HG03565 (cell line): ENCODE data around the gene SLC25A34.

ENCODE experiments used
- ATAC-seq: cut with Tn5 transposase; IDR thresholded peaks from one replicate; pipeline ENCODE4 v1.9.1; 2021; ENCODE audit warnings: mild to moderate bottlenecking, moderate library complexity; ENCODE audit not compliant: unreplicated experiment

The SLC25A34 gene

DNA sequence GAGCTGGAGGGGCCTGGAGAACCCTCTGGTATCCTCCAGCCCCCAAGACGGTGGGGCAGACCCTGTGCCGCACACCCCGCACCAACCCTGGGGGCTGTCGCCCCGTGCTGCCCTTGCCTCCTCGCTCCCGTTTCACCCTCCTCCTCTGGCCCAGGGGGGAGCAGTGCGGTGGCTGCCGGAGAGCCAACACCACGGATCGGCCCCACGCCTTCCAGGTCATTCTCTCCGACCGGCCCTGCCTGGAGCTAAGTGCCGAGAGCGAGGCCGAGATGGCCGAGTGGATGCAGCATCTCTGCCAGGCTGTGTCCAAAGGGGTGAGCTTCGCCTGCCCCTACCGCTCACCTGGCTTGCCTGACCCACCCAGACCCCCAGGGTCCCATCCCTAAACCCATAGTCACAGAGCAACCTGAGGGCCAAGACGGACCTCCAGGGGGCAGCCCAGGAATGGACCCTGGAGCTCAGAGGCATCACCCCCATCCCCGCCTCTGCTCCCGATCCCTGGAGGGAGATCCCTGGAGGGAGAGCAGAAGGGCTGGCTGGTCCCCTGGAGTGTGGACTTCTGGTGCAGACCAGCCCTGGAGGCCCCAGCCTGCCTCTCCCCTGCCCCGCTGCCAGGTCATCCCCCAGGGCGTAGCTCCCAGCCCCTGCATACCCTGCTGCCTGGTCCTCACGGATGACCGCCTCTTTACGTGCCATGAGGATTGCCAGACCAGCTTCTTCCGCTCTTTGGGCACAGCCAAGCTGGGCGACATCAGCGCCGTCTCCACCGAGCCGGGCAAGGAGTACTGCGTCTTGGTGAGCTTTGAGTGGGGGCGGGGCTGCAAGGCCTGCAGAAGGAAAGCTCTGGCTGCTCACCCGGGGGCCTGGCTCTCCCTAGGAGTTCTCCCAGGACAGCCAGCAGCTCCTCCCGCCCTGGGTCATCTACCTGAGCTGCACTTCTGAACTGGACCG is 4.0 kb upstream of the SLC25A34 start:
- ATAC-seq: no peak

- ATAC-seq: no peak
Measured at GRCh38 chr1:15732686-15733081, 3.4 kb upstream of the SLC25A34 start.

DNA sequence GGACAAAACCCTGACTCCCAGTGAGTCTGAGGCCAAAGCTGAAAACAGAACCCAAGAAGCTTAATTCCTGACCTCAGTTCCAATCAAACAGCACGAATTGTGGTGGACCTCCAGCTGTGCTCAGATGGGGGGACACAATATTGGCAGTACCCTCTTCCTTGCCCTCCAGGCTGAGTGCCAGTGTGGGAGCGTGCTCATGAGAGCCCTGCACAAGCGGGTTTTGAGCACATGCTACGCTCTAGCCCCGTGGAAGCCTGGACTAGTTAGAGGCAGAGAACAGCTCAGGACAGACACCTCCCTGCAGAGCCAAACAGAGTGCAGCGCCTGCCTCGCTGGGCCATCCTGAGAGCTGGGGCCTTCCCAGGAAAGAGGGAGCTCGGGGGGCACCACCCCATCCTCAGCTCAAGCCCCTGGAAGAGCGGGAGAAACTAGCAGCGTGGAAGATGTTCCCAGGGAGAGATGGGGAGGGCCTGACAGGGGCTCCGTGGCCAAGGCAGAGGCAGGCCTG is 2.8 kb upstream of the SLC25A34 start:
- ATAC-seq: no peak

DNA sequence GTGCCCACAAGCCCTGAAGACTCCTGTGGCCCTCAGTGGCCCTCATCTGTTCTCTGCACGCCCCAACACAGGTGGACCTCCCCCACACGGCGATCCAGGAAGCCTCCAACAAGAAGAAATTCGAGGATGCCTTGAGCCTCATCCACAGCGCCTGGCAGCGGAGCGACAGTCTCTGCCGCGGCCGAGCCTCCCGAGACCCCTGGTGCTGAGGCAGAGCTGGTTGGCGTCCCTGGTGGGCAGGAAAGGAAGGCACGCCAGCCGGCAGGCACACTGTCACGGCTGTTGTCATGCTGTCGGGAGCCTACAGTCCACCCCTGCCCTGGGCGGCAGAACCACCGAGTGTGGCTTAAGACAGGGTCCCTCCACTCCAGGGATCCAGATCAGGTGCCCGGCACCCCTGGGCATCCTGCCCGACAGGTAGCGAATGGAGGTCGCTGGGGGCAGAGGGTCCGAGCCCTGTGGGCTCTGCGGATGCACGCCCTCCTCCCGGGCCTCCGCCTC is 2.3 kb upstream of the SLC25A34 start:
- ATAC-seq: no peak

DNA sequence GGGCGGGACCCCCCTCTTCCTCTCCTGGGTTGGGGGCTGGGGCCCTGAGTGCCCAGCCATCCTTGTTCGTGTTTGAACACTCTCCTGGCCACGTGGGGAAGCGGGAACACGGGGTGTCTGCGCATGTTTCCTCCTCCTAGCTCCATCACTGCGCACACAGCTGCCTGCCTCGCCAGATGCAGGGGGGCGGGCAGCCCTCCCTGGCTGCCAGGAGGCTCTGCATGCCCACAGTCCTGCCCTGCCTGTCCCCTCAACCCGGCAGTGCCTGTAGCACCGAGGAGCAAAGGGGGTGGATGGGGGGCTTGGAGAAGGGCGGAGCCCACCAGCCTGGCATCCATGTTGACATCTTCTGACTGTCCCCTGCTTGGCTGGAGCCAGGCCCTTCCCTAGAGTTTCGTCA is 1.8 kb upstream of the SLC25A34 start:
- ATAC-seq: no peak

- ATAC-seq: no peak
Measured at GRCh38 chr1:15734901-15735300, 1.2 kb upstream of the SLC25A34 start.

DNA sequence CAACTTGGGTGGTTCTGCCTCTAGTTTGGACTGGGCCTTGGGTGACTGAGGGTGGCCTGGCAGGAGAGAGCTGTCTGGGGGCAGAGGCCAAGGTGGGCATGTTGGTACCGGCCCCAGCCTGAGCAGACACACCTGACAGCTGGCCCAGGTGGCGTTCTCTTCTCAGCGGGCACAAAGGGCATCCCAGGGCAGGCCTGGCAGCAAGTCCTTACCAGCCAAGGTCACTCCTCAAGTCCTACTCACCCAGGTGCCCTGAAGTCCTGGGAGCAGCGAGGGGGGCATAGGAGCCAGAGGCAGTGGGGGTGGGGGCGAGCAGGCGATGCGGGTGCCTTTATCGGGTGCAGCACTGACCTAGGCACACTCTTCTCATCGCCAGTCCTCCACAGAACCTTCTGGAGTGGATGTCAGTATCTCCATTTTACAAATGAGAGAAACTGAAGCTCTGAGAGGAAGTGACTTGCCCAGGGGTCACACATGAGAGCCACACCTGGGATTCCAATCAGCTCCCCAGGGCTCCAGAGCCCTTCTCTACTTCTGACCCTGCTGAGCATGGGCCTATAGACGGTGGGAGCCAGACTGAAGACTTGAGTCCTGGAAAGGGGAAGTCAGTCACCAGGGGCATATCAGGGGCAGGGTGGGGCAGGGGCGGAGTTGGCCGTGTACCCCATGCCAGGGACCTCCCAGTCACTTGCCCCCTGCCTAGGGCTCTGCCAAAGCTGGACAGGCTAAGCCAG is 587 bp upstream of the SLC25A34 start:
- ATAC-seq: no peak

DNA sequence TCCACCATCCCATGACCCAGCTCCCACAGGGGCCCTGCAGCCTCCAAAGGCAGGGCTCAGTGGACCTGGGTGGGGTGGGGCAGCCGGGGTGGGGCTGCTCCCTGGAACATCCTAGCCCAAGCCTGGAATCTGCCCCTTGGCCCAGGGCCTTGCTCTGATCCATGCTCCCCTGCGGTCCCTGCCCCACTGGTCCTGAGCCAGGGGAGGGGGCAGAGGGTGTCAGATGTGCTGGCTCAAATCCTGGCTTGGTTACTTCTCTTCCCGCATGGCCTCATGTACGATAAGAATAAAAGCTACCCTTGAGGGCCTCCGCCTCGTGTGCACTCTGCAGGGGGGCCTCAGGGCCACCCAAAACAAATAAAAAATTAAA is 819 bp downstream of the SLC25A34 start:
- ATAC-seq: no peak

- ATAC-seq: no peak
Measured at GRCh38 chr1:15737324-15738319, 1.6 kb downstream of the SLC25A34 start.

DNA sequence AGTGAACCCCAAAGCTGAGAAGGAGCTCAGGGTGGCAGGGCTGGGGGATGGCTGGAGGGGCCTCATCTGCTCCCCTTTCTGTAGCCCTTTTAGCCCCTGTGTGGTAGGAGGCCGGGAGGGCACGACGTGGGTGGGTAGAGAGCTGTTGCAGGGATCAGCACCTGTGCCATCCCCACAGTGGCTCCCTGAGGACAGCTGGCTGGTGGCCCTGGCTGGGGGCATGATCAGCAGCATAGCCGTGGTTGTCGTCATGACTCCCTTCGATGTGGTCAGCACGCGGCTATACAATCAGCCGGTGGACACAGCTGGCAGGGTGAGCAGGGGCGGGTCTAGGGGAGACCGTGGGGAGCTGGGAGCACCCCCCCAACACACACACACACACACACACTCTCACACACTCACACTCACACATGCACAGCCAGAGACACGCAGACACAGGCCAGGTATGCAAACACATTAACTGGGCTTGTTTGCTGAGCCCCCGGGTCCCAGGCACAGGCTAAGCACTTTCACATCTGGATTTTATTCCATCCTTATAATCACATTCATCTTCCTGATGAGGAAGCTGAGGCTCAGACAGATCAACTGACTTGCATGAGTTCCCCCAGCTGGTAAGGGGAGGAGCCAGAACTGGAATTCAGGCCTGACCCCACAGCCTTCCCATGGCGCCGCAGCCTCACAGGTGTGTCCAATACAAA is 2.5 kb downstream of the SLC25A34 start:
- no peak for ATAC-seq

DNA sequence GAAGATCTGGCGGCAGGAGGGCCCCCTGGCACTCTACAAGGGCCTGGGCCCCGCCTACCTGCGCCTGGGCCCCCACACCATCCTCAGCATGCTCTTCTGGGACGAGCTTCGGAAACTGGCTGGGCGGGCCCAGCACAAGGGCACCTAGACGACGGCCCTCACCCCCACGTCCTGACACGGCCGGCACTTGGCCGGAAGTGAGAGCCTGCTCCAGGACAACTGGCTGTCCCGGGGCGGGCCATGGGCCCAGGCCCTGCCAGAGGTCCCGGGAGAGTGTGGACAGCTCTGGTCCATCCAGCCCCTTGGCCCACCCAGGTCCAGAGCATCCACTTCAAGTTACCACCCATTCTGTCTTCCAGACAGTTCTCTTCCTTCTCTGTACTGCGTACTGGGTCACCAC is 3.2 kb downstream of the SLC25A34 start:
- ATAC-seq: no peak

GRCh38 chr1:15739745-15740144 is 3.7 kb downstream of the SLC25A34 start:
- ATAC-seq: no peak

GRCh38 chr1:15740924-15741850 is 5.1 kb downstream of the SLC25A34 start:
- ATAC-seq: no peak

GRCh38 chr1:15742339-15742801 is 6.3 kb downstream of the SLC25A34 start, which contains the start of gene TMEM82:
TSS of gene TMEM82 (plus strand) at chr1:15742499. CDS start at chr1:15742560, 61 bp downstream.
- no peak for ATAC-seq

DNA sequence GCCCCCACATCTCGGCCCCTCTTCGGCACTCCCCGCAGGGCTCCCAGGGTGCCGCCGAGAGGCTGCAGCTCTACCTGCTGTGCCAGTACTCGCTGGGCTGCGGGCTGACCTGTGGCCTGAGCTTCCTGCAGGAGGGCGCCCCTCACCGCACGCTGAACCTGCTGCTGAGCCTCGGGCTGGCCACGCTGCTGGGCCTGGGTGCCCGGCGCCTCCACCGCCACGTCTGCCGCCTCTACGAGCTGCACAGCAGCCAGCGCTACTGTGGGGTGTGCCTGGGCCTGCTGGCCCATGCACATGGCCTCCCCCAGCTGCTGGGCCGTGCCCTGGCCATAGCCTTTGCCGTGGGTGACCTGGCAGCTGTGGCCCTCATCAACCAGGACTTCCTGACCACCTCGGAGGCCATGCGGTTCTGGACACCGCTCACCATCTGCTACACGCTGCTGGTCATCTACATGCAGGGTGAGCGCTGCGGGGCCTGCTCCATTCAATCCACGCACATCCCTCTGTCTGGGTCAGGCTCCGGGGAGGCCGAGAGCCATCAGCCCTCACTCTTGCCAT is 8.1 kb downstream of the SLC25A34 start:
- no peak for ATAC-seq

DNA sequence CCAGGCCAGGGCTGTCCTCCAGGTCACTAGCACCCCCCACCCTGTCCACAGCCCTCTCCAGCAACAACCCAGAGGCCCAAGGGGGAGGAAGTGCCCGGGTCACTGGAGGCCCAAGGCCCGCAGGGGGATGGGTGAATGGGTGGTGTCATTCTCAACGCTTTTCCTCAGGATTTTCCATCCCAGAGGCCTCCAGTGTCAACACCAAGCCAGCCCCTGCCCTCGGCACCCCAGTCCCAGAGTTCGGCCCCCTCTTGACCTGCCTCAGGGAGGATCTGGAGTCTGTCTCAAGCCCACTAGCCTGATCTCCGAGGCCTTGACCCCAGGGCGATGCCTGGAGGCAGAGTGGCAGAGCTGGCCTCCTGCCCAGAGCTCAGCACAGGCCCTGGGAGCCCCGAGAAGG is 11.3 kb downstream of the SLC25A34 start:
- no peak for ATAC-seq

GRCh38 chr1:15748264-15748663 is 12.2 kb downstream of the SLC25A34 start:
- ATAC-seq: no peak

- ATAC-seq: no peak
Measured at GRCh38 chr1:15748690-15749398, 12.8 kb downstream of the SLC25A34 start.
